Fibroblast of lung (primary cell): ENCODE measurements around the gene OSTN. TPM values are rescaled to one million over a fixed set of nuclear protein-coding genes. Genes with fewer than 3 reads are reported as not detected.
A peak's percentile ranks its signal among the peaks of the same experiment; 100 is the strongest.

ENCODE experiments used
- DNase-seq, 2 donors: peaks; one replicate each; pipeline versions ENCODE4 v3.0.0 to v3.0.0-alpha.2; 2010; ENCODE audit warnings: low read depth in 2 of 2
- H2AFZ ChIP-seq: 2 replicates; pipeline ENCODE4 v1.5.1; 2012; ENCODE audit warnings: low read length, control low read depth, inconsistent platforms
- H3K27ac ChIP-seq: 2 replicates; pipeline ENCODE4 v1.5.1; 2011; ENCODE audit warnings: low read length, control low read depth; ENCODE audit not compliant: insufficient read depth
- H3K27me3 ChIP-seq: 2 replicates; pipeline ENCODE4 v1.5.1; 2011; ENCODE audit warnings: mild to moderate bottlenecking, low read length; ENCODE audit not compliant: control insufficient read depth, insufficient read depth
- H3K36me3 ChIP-seq: 2 replicates; pipeline ENCODE4 v1.5.1; 2011; ENCODE audit warnings: low read length; ENCODE audit not compliant: control insufficient read depth, insufficient read depth
- H3K4me1 ChIP-seq: 2 replicates; pipeline ENCODE4 v1.5.1; 2011; ENCODE audit warnings: low read length; ENCODE audit not compliant: control insufficient read depth, insufficient read depth; ENCODE audit errors: extremely low read depth
- H3K4me2 ChIP-seq: 2 replicates; pipeline ENCODE4 v1.5.1; 2011; ENCODE audit warnings: low read length, control low read depth; ENCODE audit not compliant: insufficient read depth; ENCODE audit errors: extremely low read depth
- H3K4me3 ChIP-seq, 4 experiments: fragments of 200-600 bp in 1 of 4; sonication (generic) in 1 of 4; replicated peaks in 1 of 4; 2 replicates each; pipeline ENCODE4 v1.5.1; 2011 to 2016; ENCODE audit warnings: low read length in 4 of 4, low read depth in 3 of 4, mild to moderate bottlenecking in 3 of 4, control low read depth in 2 of 4, inconsistent platforms in 1 of 4, mixed read lengths in 1 of 4; ENCODE audit not compliant: insufficient read depth in 1 of 4; ENCODE audit errors: control extremely low read depth in 1 of 4
- H3K79me2 ChIP-seq: 2 replicates; pipeline ENCODE4 v1.5.1; 2012; ENCODE audit warnings: mild to moderate bottlenecking, low read length, inconsistent platforms; ENCODE audit not compliant: control insufficient read depth, insufficient read depth
- H3K9ac ChIP-seq: 2 replicates; pipeline ENCODE4 v1.5.1; 2011; ENCODE audit warnings: mild to moderate bottlenecking, low read length, control low read depth; ENCODE audit not compliant: insufficient read depth
- H3K9me3 ChIP-seq: 2 replicates; pipeline ENCODE4 v1.5.1; 2012; ENCODE audit warnings: low read depth, low read length; ENCODE audit not compliant: control insufficient read depth, insufficient read depth
- H4K20me1 ChIP-seq: 2 replicates; pipeline ENCODE4 v1.5.1; 2011; ENCODE audit warnings: low read length; ENCODE audit not compliant: control insufficient read depth, insufficient read depth; ENCODE audit errors: extremely low read depth
- EZH2 ChIP-seq: IDR thresholded peaks from 2 replicates; pipeline ENCODE4 v1.5.1; 2012; ENCODE audit warnings: low read length, control low read depth, mild to moderate bottlenecking; ENCODE audit errors: missing control alignments
- polyA plus RNA-seq, 2 donors: library from polyadenylated mRNA; depleted of rRNA in 1 of 2; stranded (reverse) in 1 of 2; unstranded in 1 of 2; fragments of >200 nt; gene quantifications; 2 replicates each; pipeline ENCODE4 v1.2.1, GENCODE V29; 2011 to 2012; ENCODE audit warnings: missing spikeins in 1 of 2
- total RNA-seq: library from RNA; depleted of rRNA; stranded (reverse); fragments of >200 nt; gene quantifications from 2 replicates; pipeline ENCODE4 v1.2.1, GENCODE V29; 2014
- TF ChIP-seq, protein P1 (sequence below), 2 donors: IDR thresholded peaks in 1 of 2; conservative IDR thresholded peaks in 1 of 2; 1 replicate in 1 of 2; 2 replicates in 1 of 2; pipeline ENCODE4 v1.5.1; 2011 to 2012; ENCODE audit warnings: low read length in 2 of 2, control low read depth in 1 of 2, inconsistent platforms in 1 of 2, low read depth in 1 of 2, mild to moderate bottlenecking in 1 of 2

The OSTN gene
- total and polyA plus RNA-seq, 2 donors (not counting 1 experiment from before 2014, with no cell fraction given) = 0.34 to 31.9 TPM

- Histone ChIP-seq H3K79me2 (no peaks in the 10 kb centered on the region), H3K9me3 (no peaks in the 10 kb centered on the region), H3K27me3 (no peaks in the 10 kb centered on the region), H2AFZ (peak overlapping the region; percentile 39), H3K36me3 (no peaks in the 10 kb centered on the region), H4K20me1 (no peaks in the 10 kb centered on the region), H3K4me1 (no peaks in the 10 kb centered on the region), H3K4me3 (no peak overlapping the region), H3K27ac (no peak overlapping the region), H3K9ac (no peak overlapping the region), H3K4me2 (no peak overlapping the region)
- DNase-seq = no peak
- TF ChIP-seq, protein P1, sequence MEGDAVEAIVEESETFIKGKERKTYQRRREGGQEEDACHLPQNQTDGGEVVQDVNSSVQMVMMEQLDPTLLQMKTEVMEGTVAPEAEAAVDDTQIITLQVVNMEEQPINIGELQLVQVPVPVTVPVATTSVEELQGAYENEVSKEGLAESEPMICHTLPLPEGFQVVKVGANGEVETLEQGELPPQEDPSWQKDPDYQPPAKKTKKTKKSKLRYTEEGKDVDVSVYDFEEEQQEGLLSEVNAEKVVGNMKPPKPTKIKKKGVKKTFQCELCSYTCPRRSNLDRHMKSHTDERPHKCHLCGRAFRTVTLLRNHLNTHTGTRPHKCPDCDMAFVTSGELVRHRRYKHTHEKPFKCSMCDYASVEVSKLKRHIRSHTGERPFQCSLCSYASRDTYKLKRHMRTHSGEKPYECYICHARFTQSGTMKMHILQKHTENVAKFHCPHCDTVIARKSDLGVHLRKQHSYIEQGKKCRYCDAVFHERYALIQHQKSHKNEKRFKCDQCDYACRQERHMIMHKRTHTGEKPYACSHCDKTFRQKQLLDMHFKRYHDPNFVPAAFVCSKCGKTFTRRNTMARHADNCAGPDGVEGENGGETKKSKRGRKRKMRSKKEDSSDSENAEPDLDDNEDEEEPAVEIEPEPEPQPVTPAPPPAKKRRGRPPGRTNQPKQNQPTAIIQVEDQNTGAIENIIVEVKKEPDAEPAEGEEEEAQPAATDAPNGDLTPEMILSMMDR (conservative IDR thresholded peaks at IDR 0.05 in 1 of 2, IDR thresholded peaks at IDR 0.05 in 1 of 2; ENCODE audit: low read depth in 1 of 2, low read length in 2 of 2) = no peak
- TF ChIP-seq EZH2 = no peak
Observed at GRCh38 chr3:191307341-191307740, 108.3 kb downstream of the OSTN start.

DNA sequence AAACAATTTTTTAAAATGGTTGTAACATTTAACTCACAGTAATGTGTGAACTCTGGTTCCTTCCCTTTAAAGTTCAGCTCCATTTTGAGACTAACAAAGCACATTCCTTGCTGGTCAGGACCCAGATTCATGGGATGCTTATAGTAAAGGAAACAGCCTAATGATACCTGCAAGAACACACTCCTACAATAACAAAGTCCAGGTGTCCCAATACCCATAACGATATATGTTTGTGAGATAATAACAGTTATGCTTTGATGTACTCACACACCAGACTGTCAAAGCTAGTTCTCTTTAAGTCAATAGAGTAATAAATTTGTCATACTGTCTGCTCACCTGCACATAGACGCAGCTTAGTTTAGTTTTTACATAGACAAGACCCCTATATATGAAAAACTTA, 114.3 kb downstream of the OSTN start:
- DNase-seq = no peak
- Histone ChIP-seq H3K4me1 (no peaks in the 10 kb centered on the region), H3K9ac (no peak overlapping the region), H3K79me2 (no peaks in the 10 kb centered on the region), H3K27ac (no peak overlapping the region), H2AFZ (no peak overlapping the region), H3K27me3 (no peaks in the 10 kb centered on the region), H3K36me3 (no peaks in the 10 kb centered on the region), H3K9me3 (no peaks in the 10 kb centered on the region), H3K4me3 (no peak overlapping the region), H3K4me2 (no peak overlapping the region), H4K20me1 (no peaks in the 10 kb centered on the region)
- TF ChIP-seq, protein P1 (conservative IDR thresholded peaks at IDR 0.05 in 1 of 2, IDR thresholded peaks at IDR 0.05 in 1 of 2; ENCODE audit: low read depth in 1 of 2, low read length in 2 of 2) = no peak
- no peak for TF ChIP-seq EZH2

DNA sequence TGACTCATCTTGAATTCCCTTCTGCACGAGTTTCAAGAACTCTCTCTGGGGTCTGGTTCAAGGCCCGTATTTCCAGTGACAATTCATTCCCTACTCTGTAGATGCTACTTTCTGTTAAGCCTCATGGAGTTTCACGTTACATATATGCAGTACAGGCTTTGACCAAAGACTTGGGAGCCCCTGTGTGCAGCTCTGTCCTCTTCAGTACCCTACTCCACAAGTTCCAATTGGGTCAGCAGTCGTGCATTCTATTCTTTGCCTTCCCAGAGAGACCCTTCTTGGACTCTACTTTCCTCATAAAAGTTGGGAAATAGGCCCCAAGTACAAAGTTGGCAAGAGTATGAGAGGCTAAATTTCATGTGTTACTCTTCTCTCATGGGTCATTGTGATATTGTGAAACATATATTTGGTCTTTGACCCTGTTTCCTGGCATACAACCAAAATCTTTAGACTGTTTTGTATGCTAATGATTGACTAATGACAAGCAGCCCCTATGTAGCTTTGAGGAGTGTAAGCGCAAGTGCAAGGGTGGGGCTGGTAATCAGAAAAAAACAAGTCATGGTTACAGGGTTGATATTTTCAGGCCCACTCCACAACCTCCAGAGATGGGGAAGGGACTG, 115.2 kb downstream of the OSTN start:
- no peak overlapping the region for H3K9ac ChIP-seq
- TF ChIP-seq EZH2 = no peak
- TF ChIP-seq, protein P1 (conservative IDR thresholded peaks at IDR 0.05 in 1 of 2, IDR thresholded peaks at IDR 0.05 in 1 of 2; ENCODE audit: low read depth in 1 of 2, low read length in 2 of 2) = no peak
- H3K36me3 ChIP-seq = no peaks in the 10 kb centered on the region
- no peak overlapping the region for H3K4me3 ChIP-seq
- no peak overlapping the region for H2AFZ ChIP-seq
- H3K79me2 ChIP-seq = no peaks in the 10 kb centered on the region
- H3K27me3 ChIP-seq = no peaks in the 10 kb centered on the region
- H3K4me2 ChIP-seq = no peak overlapping the region
- H3K9me3 ChIP-seq = no peaks in the 10 kb centered on the region
- H3K27ac ChIP-seq = no peak overlapping the region
- H3K4me1 ChIP-seq = no peaks in the 10 kb centered on the region
- H4K20me1 ChIP-seq = no peaks in the 10 kb centered on the region
- no peak for DNase-seq

Other genes starting within 250 kb of the OSTN start
- gene CCDC50, start 130.2 kb downstream of the OSTN start, total RNA-seq = 77.0 and 114 TPM in 2 replicates
- gene CCDC50, start 130.2 kb downstream of the OSTN start, polyA plus RNA-seq = 109 and 118 TPM in 2 replicates
- gene UTS2B, start 131.3 kb downstream of the OSTN start, total RNA-seq = 0.51 and 0.99 TPM in 2 replicates
- gene UTS2B, start 131.3 kb downstream of the OSTN start, polyA plus RNA-seq = 1.3 and 1.7 TPM in 2 replicates